SK-N-SH (cell line): ENCODE data around the gene ZNF346. TPM values are rescaled to one million over a fixed set of nuclear protein-coding genes. Genes with fewer than 3 reads are reported as not detected.

ENCODE experiments used
- CTCF ChIA-PET: fragments of 300-600, 350-600 bp; formaldehyde crosslinking; extraction: SDS; loops from one replicate; lab custom pipeline; 2021; lab: Yijun Ruan, JAX
- POLR2A ChIA-PET: fragments of 350-600 bp; sonication (Branson Sonifier 250); formaldehyde crosslinking; extraction: SDS; loops from one replicate; lab custom pipeline; 2020; ENCODE audit warnings: antibody characterized with exemption, inconsistent platforms; lab: Yijun Ruan, JAX
- DNase-seq: peaks from one replicate; pipeline ENCODE4 v3.0.0; 2012
- H2AFZ ChIP-seq: fragments of 200-600 bp; sonication (generic); 2 replicates; pipeline ENCODE4 v1.8.1; 2016; ENCODE audit warnings: antibody characterized with exemption, mild to moderate bottlenecking, low read depth
- H3F3A ChIP-seq: fragments of 200-600 bp; sonication (generic); replicated peaks from 2 replicates; pipeline ENCODE3; 2016; ENCODE audit warnings: antibody characterized with exemption, mild to moderate bottlenecking; ENCODE audit not compliant: insufficient read depth
- H3K27ac ChIP-seq, 2 experiments: fragments of 200-500 bp in 1 of 2; fragments of 200-600 bp in 1 of 2; sonication (Bioruptor generic) in 1 of 2; sonication (generic), shearing (Covaris generic) in 1 of 2; 2 replicates each; pipeline versions ENCODE4 v1.5.1 to v1.6.1; 2014 to 2016; ENCODE audit warnings: low read depth in 2 of 2, inconsistent platforms in 1 of 2, low read length in 1 of 2, mild to moderate bottlenecking in 1 of 2, mixed read lengths in 1 of 2
- H3K27me3 ChIP-seq: fragments of 200-600 bp; sonication (generic), shearing (Covaris generic); 2 replicates; pipeline ENCODE4 v1.6.1; 2016; ENCODE audit warnings: mixed run types; ENCODE audit not compliant: insufficient read depth
- H3K36me3 ChIP-seq, 2 experiments: fragments of 200-500 bp in 1 of 2; fragments of 200-600 bp in 1 of 2; sonication (Bioruptor generic) in 1 of 2; sonication (generic) in 1 of 2; replicated peaks in 1 of 2; 2 replicates each; pipeline versions ENCODE3 to v1.5.1; 2014 to 2016; ENCODE audit warnings: low read length in 1 of 2, mild to moderate bottlenecking in 1 of 2; ENCODE audit not compliant: insufficient read depth in 2 of 2, control insufficient read depth in 1 of 2
- H3K4me1 ChIP-seq, 2 experiments: fragments of 200-500 bp in 1 of 2; fragments of 200-600 bp in 1 of 2; sonication (Bioruptor generic) in 1 of 2; sonication (generic), shearing (Covaris generic) in 1 of 2; 2 replicates each; pipeline versions ENCODE4 v1.5.1 to v1.6.1; 2014 to 2016; ENCODE audit warnings: low read depth in 1 of 2, low read length in 1 of 2, mixed run types in 1 of 2; ENCODE audit not compliant: insufficient read depth in 2 of 2, control insufficient read depth in 1 of 2
- H3K4me2 ChIP-seq: fragments of 200-600 bp; sonication (generic), shearing (Covaris generic); 2 replicates; pipeline ENCODE4 v1.6.1; 2017; ENCODE audit warnings: mixed run types
- H3K4me3 ChIP-seq, 2 experiments: fragments of 200-500 bp in 1 of 2; fragments of 200-600 bp in 1 of 2; sonication (Bioruptor generic) in 1 of 2; sonication (generic), shearing (Covaris generic) in 1 of 2; 2 replicates each; pipeline versions ENCODE4 v1.5.1 to v1.8.1; 2014 to 2016; ENCODE audit warnings: low read depth in 2 of 2, inconsistent platforms in 1 of 2, low read length in 1 of 2, mild to moderate bottlenecking in 1 of 2, mixed read lengths in 1 of 2, moderate library complexity in 1 of 2
- H3K79me2 ChIP-seq: fragments of 200-600 bp; sonication (generic); 2 replicates; pipeline ENCODE4 v1.8.1; 2017; ENCODE audit warnings: mild to moderate bottlenecking; ENCODE audit not compliant: insufficient read depth
- H3K9ac ChIP-seq: fragments of 200-600 bp; sonication (generic); 2 replicates; pipeline ENCODE4 v1.6.1; 2017; ENCODE audit warnings: mixed run types
- H3K9me2 ChIP-seq: fragments of 200-600 bp; sonication (generic); 2 replicates; pipeline ENCODE4 v1.6.1; 2017; ENCODE audit warnings: mixed run types
- H3K9me3 ChIP-seq: fragments of 200-600 bp; sonication (generic); 2 replicates; pipeline ENCODE4 v1.6.1; 2017; ENCODE audit warnings: mixed run types, mild to moderate bottlenecking, moderate library complexity
- H4K20me1 ChIP-seq: fragments of 200-600 bp; sonication (generic); 2 replicates; pipeline ENCODE4 v1.6.1; 2017; ENCODE audit warnings: mild to moderate bottlenecking, mixed run types; ENCODE audit not compliant: insufficient read depth
- CHD2 ChIP-seq: fragments of 150-350 bp; IDR thresholded peaks from 2 replicates; pipeline ENCODE4 v1.6.1; 2018; ENCODE audit warnings: low read length; ENCODE audit not compliant: partially characterized antibody
- EP300 ChIP-seq, 2 experiments: IDR thresholded peaks; 2 replicates each; pipeline versions ENCODE4 v1.4.0 to v1.6.1; 2012; ENCODE audit warnings: borderline replicate concordance in 1 of 2, low read depth in 1 of 2, low read length in 1 of 2
- EZH2phosphoT487 ChIP-seq: fragments of 200-600 bp; sonication (generic); IDR thresholded peaks from 2 replicates; pipeline ENCODE4 v1.6.1; 2017; ENCODE audit warnings: low read depth, mixed run types, mild to moderate bottlenecking, antibody characterized with exemption, moderate library complexity, borderline replicate concordance
- FOXJ3 ChIP-seq: sonication (generic); formaldehyde crosslinking; IDR thresholded peaks from 2 replicates; pipeline ENCODE4 v1.5.1; 2020; ENCODE audit warnings: mild to moderate bottlenecking, missing genetic modification reagents
- FOXM1 ChIP-seq: IDR thresholded peaks from 2 replicates; pipeline ENCODE4 v1.4.0; 2012; ENCODE audit warnings: low read depth, mild to moderate bottlenecking
- MEF2A ChIP-seq: IDR thresholded peaks from 2 replicates; pipeline ENCODE4 v1.4.0; 2012; ENCODE audit warnings: low read depth, borderline replicate concordance
- MXI1 ChIP-seq: IDR thresholded peaks from 2 replicates; pipeline ENCODE4 v1.6.1; 2012; ENCODE audit warnings: mild to moderate bottlenecking, low read depth, low read length, improper control_type of control experiment
- NRF1 ChIP-seq: IDR thresholded peaks from 2 replicates; pipeline ENCODE4 v1.6.1; 2012; ENCODE audit warnings: low read depth, mild to moderate bottlenecking, low read length
- POLR2AphosphoS5 ChIP-seq: IDR thresholded peaks from 2 replicates; pipeline ENCODE4 v1.6.1; 2012; ENCODE audit warnings: low read depth, low read length
- RAD21 ChIP-seq: IDR thresholded peaks from 2 replicates; pipeline ENCODE4 v1.6.1; 2012; ENCODE audit warnings: mild to moderate bottlenecking, low read length
- RXRA ChIP-seq: IDR thresholded peaks from 2 replicates; pipeline ENCODE4 v1.4.0; 2012; ENCODE audit warnings: low read depth, mild to moderate bottlenecking, borderline replicate concordance
- TCF12 ChIP-seq: IDR thresholded peaks from 2 replicates; pipeline ENCODE4 v1.4.0; 2012
- TEAD4 ChIP-seq: IDR thresholded peaks from 2 replicates; pipeline ENCODE4 v1.4.0; 2012; ENCODE audit warnings: mild to moderate bottlenecking, borderline replicate concordance; ENCODE audit not compliant: insufficient read depth
- USF1 ChIP-seq: IDR thresholded peaks from 2 replicates; pipeline ENCODE4 v1.4.0; 2012; ENCODE audit warnings: low read depth, borderline replicate concordance
- YY1 ChIP-seq: IDR thresholded peaks from 2 replicates; pipeline ENCODE4 v1.4.0; 2012; ENCODE audit warnings: low read depth, mild to moderate bottlenecking
- WGBS: methylation state at CpG from one replicate; pipeline ENCODE4 v1.1.6; 2017; ENCODE audit warnings: low lambda C conversion rate; 5-methylcytosine and 5-hydroxymethylcytosine counted together
- polyA plus RNA-seq, 3 experiments: library from polyadenylated mRNA; depleted of rRNA; stranded (reverse); fragments of >200 nt; gene quantifications; 2 replicates each; pipeline ENCODE4 v1.2.3, GENCODE V29; 2012
- TF ChIP-seq, protein P1 (sequence below): IDR thresholded peaks from 2 replicates; pipeline ENCODE4 v1.6.1; 2012; ENCODE audit warnings: mild to moderate bottlenecking, low read depth, low read length, moderate library complexity

The ZNF346 gene
- polyA plus RNA-seq, 1 of the 3 experiments (the other 2 are of a cell fraction), result 15.1 TPM

GRCh38 chr5:177099422-177100093 is 77.1 kb downstream of the ZNF346 start:
- Histone ChIP-seq H3K27me3 (no peaks in the 10 kb centered on the region), H3K9ac (no peak overlapping the region), H3K9me3 (no peaks in the 10 kb centered on the region), H3K27ac (no peak overlapping the region), H3K4me2 (no peak overlapping the region), H3K79me2 (no peaks in the 10 kb centered on the region), H2AFZ (no peak overlapping the region), H3F3A (no peaks in the 10 kb centered on the region), H3K4me3 (no peak overlapping the region), H3K4me1 (peaks cover 0 to 12% of the 10 kb centered on the region in 2 experiments; a peak in 1 of 4 replicates), H3K9me2 (no peaks in the 10 kb centered on the region), H3K36me3 (no peaks in the 10 kb centered on the region), H4K20me1 (no peaks in the 10 kb centered on the region)
- no peak for DNase-seq
- WGBS, result 85% methylated on average over 10 of the region's 13 CpGs
- TF ChIP-seq, protein P1, sequence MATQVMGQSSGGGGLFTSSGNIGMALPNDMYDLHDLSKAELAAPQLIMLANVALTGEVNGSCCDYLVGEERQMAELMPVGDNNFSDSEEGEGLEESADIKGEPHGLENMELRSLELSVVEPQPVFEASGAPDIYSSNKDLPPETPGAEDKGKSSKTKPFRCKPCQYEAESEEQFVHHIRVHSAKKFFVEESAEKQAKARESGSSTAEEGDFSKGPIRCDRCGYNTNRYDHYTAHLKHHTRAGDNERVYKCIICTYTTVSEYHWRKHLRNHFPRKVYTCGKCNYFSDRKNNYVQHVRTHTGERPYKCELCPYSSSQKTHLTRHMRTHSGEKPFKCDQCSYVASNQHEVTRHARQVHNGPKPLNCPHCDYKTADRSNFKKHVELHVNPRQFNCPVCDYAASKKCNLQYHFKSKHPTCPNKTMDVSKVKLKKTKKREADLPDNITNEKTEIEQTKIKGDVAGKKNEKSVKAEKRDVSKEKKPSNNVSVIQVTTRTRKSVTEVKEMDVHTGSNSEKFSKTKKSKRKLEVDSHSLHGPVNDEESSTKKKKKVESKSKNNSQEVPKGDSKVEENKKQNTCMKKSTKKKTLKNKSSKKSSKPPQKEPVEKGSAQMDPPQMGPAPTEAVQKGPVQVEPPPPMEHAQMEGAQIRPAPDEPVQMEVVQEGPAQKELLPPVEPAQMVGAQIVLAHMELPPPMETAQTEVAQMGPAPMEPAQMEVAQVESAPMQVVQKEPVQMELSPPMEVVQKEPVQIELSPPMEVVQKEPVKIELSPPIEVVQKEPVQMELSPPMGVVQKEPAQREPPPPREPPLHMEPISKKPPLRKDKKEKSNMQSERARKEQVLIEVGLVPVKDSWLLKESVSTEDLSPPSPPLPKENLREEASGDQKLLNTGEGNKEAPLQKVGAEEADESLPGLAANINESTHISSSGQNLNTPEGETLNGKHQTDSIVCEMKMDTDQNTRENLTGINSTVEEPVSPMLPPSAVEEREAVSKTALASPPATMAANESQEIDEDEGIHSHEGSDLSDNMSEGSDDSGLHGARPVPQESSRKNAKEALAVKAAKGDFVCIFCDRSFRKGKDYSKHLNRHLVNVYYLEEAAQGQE, result no peak
- TF ChIP-seq RAD21 (no peak), USF1 (no peak), TEAD4 (no peak), CHD2 (no peak), EZH2phosphoT487 (no peak), NRF1 (no peak), MXI1 (no peak), FOXM1 (no peak), RXRA (no peak), MEF2A (no peak)
- CTCF ChIA-PET, result interaction anchor here (5.1 to 8.5 kb wide), 2 partner anchors 12 to 29 kb away, joined by 37 to 69 read pairs; no protein-coding TSS in a partner anchor
- POLR2A ChIA-PET, result interaction anchor here (1.3 kb wide), 1 partner anchor 13 kb away, joined by 3 read pairs; the partner anchor contains the start of gene FGFR4

DNA sequence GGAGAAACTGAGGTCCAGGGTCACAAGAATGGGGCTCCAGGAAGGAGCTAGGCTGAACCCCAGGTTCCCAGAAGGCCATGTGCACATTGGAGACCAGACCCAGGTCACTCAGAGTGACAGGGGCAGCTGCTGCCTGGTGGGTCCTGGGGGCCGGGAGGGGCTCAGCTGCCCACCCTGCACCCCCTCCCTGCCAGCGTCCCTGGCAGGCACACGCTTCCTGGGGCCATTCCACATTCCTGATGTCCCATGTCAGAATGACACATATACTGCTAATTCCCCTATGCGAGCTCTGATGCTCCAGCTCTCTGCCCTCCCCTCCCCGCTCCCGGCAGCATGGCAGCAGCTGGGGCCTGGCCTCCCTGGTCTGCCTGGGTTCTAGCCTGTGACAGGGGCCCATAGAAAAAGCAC is 78.2 kb downstream of the ZNF346 start:
- POLR2A ChIA-PET, result no interaction called here
- Histone ChIP-seq H3K9me2 (no peaks in the 10 kb centered on the region), H3K36me3 (no peaks in the 10 kb centered on the region), H3K27ac (no peak overlapping the region), H3K4me1 (peaks cover 0 to 11% of the 10 kb centered on the region in 2 experiments; a peak in 1 of 4 replicates), H3K79me2 (no peaks in the 10 kb centered on the region), H2AFZ (0 out of 2 replicates have a peak overlapping the region, but pooled peaks have one; percentile 16), H3K4me2 (no peak overlapping the region), H3K27me3 (no peaks in the 10 kb centered on the region), H3F3A (no peaks in the 10 kb centered on the region), H4K20me1 (no peaks in the 10 kb centered on the region), H3K9me3 (no peaks in the 10 kb centered on the region), H3K4me3 (no peak overlapping the region), H3K9ac (no peak overlapping the region)
- 55% methylated on average over 4 of the region's 6 CpGs for WGBS
- TF ChIP-seq YY1, result no peak
- no peak for TF ChIP-seq RAD21
- TF ChIP-seq TCF12, result no peak
- TF ChIP-seq EP300 (IDR thresholded peaks at IDR 0.05; ENCODE audit: borderline replicate concordance in 1 of 2, low read depth in 1 of 2, low read length in 1 of 2), result no peak
- TF ChIP-seq FOXJ3 (CRISPR knock-in tag), result no peak
- no peak for TF ChIP-seq FOXM1
- no peak for TF ChIP-seq POLR2AphosphoS5
- CTCF ChIA-PET, result interaction anchor here (1.1 to 5.1 kb wide), 4 partner anchors 10 to 443 kb away, joined by 3 to 37 read pairs (median 6); partner anchors contain the start of gene FGFR4
- DNase-seq, result no peak
